Measurements from ENCODE around the gene MXRA5.

The MXRA5 gene

GRCh38 chrX:3263681-3264126 lies 82.7 kb downstream of the MXRA5 start:
- no peak for DNase-seq (ENCODE audit: low read depth)
- H3K4me3 ChIP-seq (ENCODE audit: low read depth, low read length) = no peak overlapping the region
- TF ChIP-seq CTCF (conservative IDR thresholded peaks at IDR 0.05; ENCODE audit: low read depth, low read length) = no peak

GRCh38 chrX:3262901-3263300 lies 83.6 kb downstream of the MXRA5 start:
- no peak for TF ChIP-seq CTCF (conservative IDR thresholded peaks at IDR 0.05; ENCODE audit: low read depth, low read length)
- no peak overlapping the region for H3K4me3 ChIP-seq (ENCODE audit: low read depth, low read length)
- peak; percentile 87 for DNase-seq (ENCODE audit: low read depth)

Measured in choroid plexus epithelial cell (primary cell).